Prostate gland (tissue), 2 donors: ENCODE results near the gene RBM22.

Source experiments
- POLR2A ChIP-seq: fragments of 450-650 bp; IDR thresholded peaks from one replicate; pipeline ENCODE4 v1.6.1; 2016; ENCODE audit warnings: antibody characterized with exemption, mild to moderate bottlenecking
- POLR2AphosphoS5 ChIP-seq: sonication (generic); formaldehyde crosslinking; IDR thresholded peaks from one replicate; pipeline ENCODE4 v1.6.1; 2017; ENCODE audit warnings: antibody characterized with exemption
- TF ChIP-seq, protein P1 (sequence below), 4 experiments: fragments of 200-600 bp in 2 of 4; fragments of 450-650 bp in 2 of 4; sonication (generic) in 2 of 4; IDR thresholded peaks; 1 replicate in 3 of 4; 2 replicates in 1 of 4; pipeline ENCODE4 v1.5.1; 2016 to 2019; ENCODE audit warnings: antibody characterized with exemption in 4 of 4, mild to moderate bottlenecking in 2 of 4, moderate library complexity in 2 of 4

- TF ChIP-seq POLR2AphosphoS5 (no peak), POLR2A (no peak)
- TF ChIP-seq, protein P1, sequence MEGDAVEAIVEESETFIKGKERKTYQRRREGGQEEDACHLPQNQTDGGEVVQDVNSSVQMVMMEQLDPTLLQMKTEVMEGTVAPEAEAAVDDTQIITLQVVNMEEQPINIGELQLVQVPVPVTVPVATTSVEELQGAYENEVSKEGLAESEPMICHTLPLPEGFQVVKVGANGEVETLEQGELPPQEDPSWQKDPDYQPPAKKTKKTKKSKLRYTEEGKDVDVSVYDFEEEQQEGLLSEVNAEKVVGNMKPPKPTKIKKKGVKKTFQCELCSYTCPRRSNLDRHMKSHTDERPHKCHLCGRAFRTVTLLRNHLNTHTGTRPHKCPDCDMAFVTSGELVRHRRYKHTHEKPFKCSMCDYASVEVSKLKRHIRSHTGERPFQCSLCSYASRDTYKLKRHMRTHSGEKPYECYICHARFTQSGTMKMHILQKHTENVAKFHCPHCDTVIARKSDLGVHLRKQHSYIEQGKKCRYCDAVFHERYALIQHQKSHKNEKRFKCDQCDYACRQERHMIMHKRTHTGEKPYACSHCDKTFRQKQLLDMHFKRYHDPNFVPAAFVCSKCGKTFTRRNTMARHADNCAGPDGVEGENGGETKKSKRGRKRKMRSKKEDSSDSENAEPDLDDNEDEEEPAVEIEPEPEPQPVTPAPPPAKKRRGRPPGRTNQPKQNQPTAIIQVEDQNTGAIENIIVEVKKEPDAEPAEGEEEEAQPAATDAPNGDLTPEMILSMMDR (IDR thresholded peaks at IDR 0.05) = no peak
Measured at GRCh38 chr5:150658121-150658520, 42.7 kb downstream of the RBM22 start.
